Gastroesophageal sphincter (tissue), 4 donors: ENCODE results near the gene FASTKD2. TPM values are rescaled to one million over a fixed set of nuclear protein-coding genes. Genes with fewer than 3 reads are reported as not detected.
A peak's percentile ranks its signal among the peaks of the same experiment; 100 is the strongest.

Experiments
- ATAC-seq: fragments of 150-250 bp; one replicate; pipeline ENCODE4 v1.9.1; 2016; ENCODE audit warnings: mild to moderate bottlenecking, moderate library complexity
- H3K27ac ChIP-seq, 4 donors: fragments of 200-600 bp; sonication (generic) in 3 of 4; 1 replicate in 3 of 4; 2 replicates in 1 of 4; pipeline ENCODE4 v1.5.1; 2016 to 2019
- H3K27me3 ChIP-seq: fragments of 200-600 bp; sonication (generic); one replicate; pipeline ENCODE4 v1.5.1; 2019
- H3K36me3 ChIP-seq, 2 donors: fragments of 200-600 bp; sonication (generic); one replicate each; pipeline ENCODE4 v1.5.1; 2019; ENCODE audit warnings: control low read depth in 1 of 2
- H3K4me1 ChIP-seq, 3 donors: fragments of 200-600 bp; sonication (generic); 1 replicate in 2 of 3; 2 replicates in 1 of 3; pipeline ENCODE4 v1.5.1; 2016 to 2019; ENCODE audit warnings: control low read depth in 2 of 3
- H3K4me3 ChIP-seq, 2 donors: fragments of 200-600 bp; sonication (generic); one replicate each; pipeline ENCODE4 v1.5.1; 2019; ENCODE audit warnings: mild to moderate bottlenecking in 1 of 2, moderate library complexity in 1 of 2
- H3K9me3 ChIP-seq, 3 donors: fragments of 200-600 bp; sonication (generic); one replicate each; pipeline ENCODE4 v1.5.1; 2017 to 2019; ENCODE audit warnings: control low read depth in 2 of 3
- EP300 ChIP-seq: sonication (generic); formaldehyde crosslinking; IDR thresholded peaks from one replicate; pipeline ENCODE4 v1.6.1; 2017; ENCODE audit warnings: antibody characterized with exemption, mild to moderate bottlenecking
- POLR2A ChIP-seq, 2 donors: fragments of 450-650 bp; IDR thresholded peaks; one replicate each; pipeline ENCODE4 v1.6.1; 2017; ENCODE audit warnings: antibody characterized with exemption in 2 of 2, mild to moderate bottlenecking in 2 of 2, moderate library complexity in 1 of 2
- POLR2AphosphoS5 ChIP-seq: sonication (generic); formaldehyde crosslinking; IDR thresholded peaks from one replicate; pipeline ENCODE4 v1.6.1; 2017; ENCODE audit warnings: antibody characterized with exemption
- WGBS, 2 donors: methylation state at CpG; one replicate each; pipeline ENCODE4 v1.1.5; 2018; ENCODE audit warnings: low coverage in 1 of 2; 5-methylcytosine and 5-hydroxymethylcytosine counted together
- small RNA-seq, 4 donors: library from RNA; depleted of rRNA; stranded (forward); fragments of <200 nt; gene quantifications; one replicate each; pipeline ENCODE3, GENCODE V24; 2016
- total RNA-seq, 4 donors: library from RNA; depleted of rRNA; stranded (reverse); fragments of >200 nt; gene quantifications; one replicate each; pipeline ENCODE4 v1.1.0, GENCODE V29; 2016
- TF ChIP-seq, protein P1 (sequence below), 4 experiments: fragments of 200-600 bp in 2 of 4; fragments of 450-650 bp in 2 of 4; sonication (generic) in 1 of 4; IDR thresholded peaks; one replicate each; pipeline ENCODE4 v1.5.1; 2017 to 2019; ENCODE audit warnings: antibody characterized with exemption in 4 of 4, mild to moderate bottlenecking in 2 of 4, moderate library complexity in 2 of 4

FASTKD2 gene
- total RNA-seq, 4 donors from 2014 or later: 24.1 to 41.2 (median 31.8) TPM

DNA sequence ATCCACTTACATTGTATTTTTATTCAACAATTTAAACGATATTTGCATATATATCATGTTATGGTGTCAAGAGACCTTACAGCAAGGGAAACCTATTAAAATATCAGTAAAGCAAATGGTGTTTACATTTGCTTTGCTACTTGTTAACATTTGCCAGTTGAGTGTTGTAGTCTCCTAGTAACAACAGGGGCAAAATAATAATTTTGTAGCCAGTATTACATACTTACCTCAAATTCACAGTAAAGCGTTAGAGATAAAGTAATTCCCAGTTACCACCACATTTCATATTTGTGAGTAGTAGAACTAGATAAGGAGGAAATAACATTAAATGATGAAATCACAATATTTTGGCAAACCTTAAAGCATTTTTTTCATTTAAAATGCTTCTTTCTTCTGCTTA lies 71.3 kb downstream of the FASTKD2 start:
- H3K4me1 ChIP-seq: peaks cover 0 to 47% (median 18%) of the 10 kb centered on the region in 3 donors
- 21 to 43% methylated on average over 2 of the region's 2 CpGs for WGBS, 2 donors
- TF ChIP-seq POLR2A (IDR thresholded peaks at IDR 0.05) (no peak), EP300 (no peak), POLR2AphosphoS5 (no peak)
- TF ChIP-seq, protein P1, sequence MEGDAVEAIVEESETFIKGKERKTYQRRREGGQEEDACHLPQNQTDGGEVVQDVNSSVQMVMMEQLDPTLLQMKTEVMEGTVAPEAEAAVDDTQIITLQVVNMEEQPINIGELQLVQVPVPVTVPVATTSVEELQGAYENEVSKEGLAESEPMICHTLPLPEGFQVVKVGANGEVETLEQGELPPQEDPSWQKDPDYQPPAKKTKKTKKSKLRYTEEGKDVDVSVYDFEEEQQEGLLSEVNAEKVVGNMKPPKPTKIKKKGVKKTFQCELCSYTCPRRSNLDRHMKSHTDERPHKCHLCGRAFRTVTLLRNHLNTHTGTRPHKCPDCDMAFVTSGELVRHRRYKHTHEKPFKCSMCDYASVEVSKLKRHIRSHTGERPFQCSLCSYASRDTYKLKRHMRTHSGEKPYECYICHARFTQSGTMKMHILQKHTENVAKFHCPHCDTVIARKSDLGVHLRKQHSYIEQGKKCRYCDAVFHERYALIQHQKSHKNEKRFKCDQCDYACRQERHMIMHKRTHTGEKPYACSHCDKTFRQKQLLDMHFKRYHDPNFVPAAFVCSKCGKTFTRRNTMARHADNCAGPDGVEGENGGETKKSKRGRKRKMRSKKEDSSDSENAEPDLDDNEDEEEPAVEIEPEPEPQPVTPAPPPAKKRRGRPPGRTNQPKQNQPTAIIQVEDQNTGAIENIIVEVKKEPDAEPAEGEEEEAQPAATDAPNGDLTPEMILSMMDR (IDR thresholded peaks at IDR 0.05): no peak
- peak overlapping the region in 1 of 4 donors; percentile 41 for H3K27ac ChIP-seq
- H3K9me3 ChIP-seq: peaks cover 0 to 9% (median 0%) of the 10 kb centered on the region in 3 donors
- H3K4me3 ChIP-seq: no peak overlapping the region
- no peaks in the 10 kb centered on the region for H3K36me3 ChIP-seq
- ATAC-seq: no peak
- H3K27me3 ChIP-seq: no peaks in the 10 kb centered on the region

DNA sequence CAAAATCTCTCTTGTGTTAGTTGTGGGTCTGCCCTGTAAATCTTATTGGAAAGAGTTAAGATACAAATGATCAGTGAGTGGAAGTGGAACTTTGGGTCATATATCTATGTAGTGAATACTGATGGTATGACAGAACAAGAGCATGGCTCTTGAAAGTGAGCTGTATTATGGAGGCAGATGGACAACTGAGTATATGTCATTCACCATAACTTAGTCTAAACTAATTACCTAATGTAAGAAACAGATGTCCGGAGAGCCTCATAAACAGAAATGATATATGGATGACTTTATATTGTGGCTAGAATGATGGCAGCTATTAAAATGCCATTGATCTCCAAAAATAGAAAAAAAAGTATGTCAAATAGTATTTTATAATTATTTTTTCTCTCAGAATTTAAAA lies 72.4 kb downstream of the FASTKD2 start:
- Histone ChIP-seq H3K9me3 (peaks cover 0 to 9% (median 0%) of the 10 kb centered on the region in 3 donors), H3K4me1 (peaks cover 0 to 36% (median 8%) of the 10 kb centered on the region in 3 donors), H3K27me3 (no peaks in the 10 kb centered on the region), H3K36me3 (no peaks in the 10 kb centered on the region), H3K27ac (peak overlapping the region in 1 of 4 donors; percentile 41), H3K4me3 (no peak overlapping the region)
- ATAC-seq: no peak
- 0 to 65% methylated on average over 1 of the region's 1 CpG for WGBS, 2 donors
- TF ChIP-seq POLR2AphosphoS5 (no peak), POLR2A (IDR thresholded peaks at IDR 0.05) (no peak), EP300 (no peak)
- TF ChIP-seq, protein P1 (IDR thresholded peaks at IDR 0.05): no peak

DNA sequence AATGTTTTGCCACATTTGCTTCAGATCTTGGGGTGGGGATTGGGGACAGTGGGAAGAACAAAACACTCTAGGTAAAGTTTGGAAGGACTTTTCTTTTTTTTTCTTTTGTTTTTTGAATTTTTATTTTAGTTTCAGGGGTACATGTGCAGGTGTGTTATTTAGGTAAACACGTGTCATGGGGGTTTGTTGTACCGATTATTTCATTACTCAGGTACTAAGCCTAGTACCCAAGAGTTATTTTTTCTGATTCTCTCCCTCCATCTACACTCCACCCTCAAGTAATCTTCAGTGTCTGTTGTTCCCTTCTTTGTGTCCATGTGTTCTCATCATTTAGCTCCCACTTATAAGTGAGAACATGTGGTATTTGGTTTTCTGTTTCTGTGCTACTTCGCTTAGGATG lies 73.3 kb downstream of the FASTKD2 start:
- H3K4me3 ChIP-seq: no peak overlapping the region
- H3K27me3 ChIP-seq: no peaks in the 10 kb centered on the region
- peaks cover 0 to 5% (median 0%) of the 10 kb centered on the region in 3 donors for H3K9me3 ChIP-seq
- H3K36me3 ChIP-seq: no peaks in the 10 kb centered on the region
- peaks cover 0 to 27% (median 5%) of the 10 kb centered on the region in 3 donors for H3K4me1 ChIP-seq
- WGBS, 2 donors: 87 to 89% methylated on average over 3 of the region's 3 CpGs
- H3K27ac ChIP-seq: no peak overlapping the region
- ATAC-seq: no peak
- TF ChIP-seq POLR2AphosphoS5 (no peak), POLR2A (IDR thresholded peaks at IDR 0.05) (no peak)

DNA sequence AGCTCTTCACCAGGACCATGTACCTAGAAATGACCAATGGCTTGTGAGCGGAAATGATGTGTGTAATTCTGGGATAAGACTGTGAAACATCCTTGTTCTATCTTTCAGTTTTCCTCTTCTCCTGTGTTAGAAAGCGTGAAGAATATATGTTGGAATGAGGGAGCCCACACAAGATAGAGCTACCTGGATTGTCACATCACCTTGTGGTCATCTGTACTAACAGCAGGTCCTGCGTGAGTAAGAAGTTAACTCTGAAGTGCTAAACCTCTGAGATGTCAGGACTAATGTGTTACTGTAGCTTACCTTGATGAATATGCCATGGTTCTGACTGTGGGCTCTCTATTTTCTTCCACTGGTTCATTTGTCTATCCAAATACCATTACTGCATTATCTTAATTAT lies 75.6 kb downstream of the FASTKD2 start:
- Histone ChIP-seq H3K4me1 (peaks cover 0 to 26% (median 5%) of the 10 kb centered on the region in 3 donors), H3K27ac (no peak overlapping the region), H3K27me3 (no peaks in the 10 kb centered on the region), H3K9me3 (no peaks in the 10 kb centered on the region), H3K36me3 (no peaks in the 10 kb centered on the region), H3K4me3 (no peak overlapping the region)
- no peak for TF ChIP-seq EP300
- TF ChIP-seq POLR2AphosphoS5: no peak
- TF ChIP-seq, protein P1 (IDR thresholded peaks at IDR 0.05): no peak
- no peak for TF ChIP-seq POLR2A (IDR thresholded peaks at IDR 0.05)
- no peak for ATAC-seq
- WGBS, 2 donors: 69 to 94% methylated on average over 2 to 3 of the region's 3 CpGs

Small RNA genes within 50 kb of the gene (small RNA-seq; reads per million reads assigned to genes)
- 0 to 0.27 (median 0) reads per million in 4 donors for gene MIR3130-2

Other genes starting within 250 kb of the FASTKD2 start
- gene FAM237A, start 123.1 kb upstream of the FASTKD2 start, total RNA-seq: not detected
- gene DYTN, start 47.2 kb upstream of the FASTKD2 start, total RNA-seq: not detected
- gene MDH1B, start 278 bp upstream of the FASTKD2 start, total RNA-seq: 1 to 10 TPM in 2 of 4 donors, under 1 TPM in 1, not detected in 1; 0.77 to 2.3 (median 1.2) TPM
- 1 to 10 TPM in 3 of 4 donors, under 1 TPM in 1; 0.27 to 2.0 (median 1.9) TPM for gene CPO, start 173.9 kb downstream of the FASTKD2 start, total RNA-seq